Esophagus muscularis mucosa (tissue), 4 donors: Measurements from ENCODE around the gene SHISA3. TPM values are rescaled to one million over a fixed set of nuclear protein-coding genes. Genes with fewer than 3 reads are reported as not detected.
A peak's percentile ranks its signal among the peaks of the same experiment; 100 is the strongest.

Source experiments
- DNase-seq: peaks from one replicate; pipeline ENCODE4 v3.0.0-alpha.2; 2017; ENCODE audit errors: extremely low spot score
- H3K27ac ChIP-seq, 4 donors: fragments of 200-600 bp; sonication (generic); replicated peaks in 1 of 4; 1 replicate in 3 of 4; 2 replicates in 1 of 4; pipeline ENCODE4 v1.5.1; 2016 to 2019; ENCODE audit warnings: mild to moderate bottlenecking in 1 of 4
- H3K27me3 ChIP-seq, 4 donors: fragments of 200-600 bp; sonication (generic); one replicate each; pipeline versions ENCODE4 v1.5.1 to v1.6.0; 2016 to 2019
- H3K36me3 ChIP-seq, 4 donors: fragments of 200-600 bp; sonication (generic); one replicate each; pipeline ENCODE4 v1.5.1; 2016 to 2019
- H3K4me1 ChIP-seq, 4 donors: fragments of 200-600 bp; sonication (generic); one replicate each; pipeline ENCODE4 v1.5.1; 2016 to 2019
- H3K4me3 ChIP-seq, 4 donors: fragments of 200-600 bp; sonication (generic); 1 replicate in 2 of 4; 2 replicates in 2 of 4; pipeline ENCODE4 v1.5.1; 2016 to 2019; ENCODE audit warnings: mild to moderate bottlenecking in 4 of 4, moderate library complexity in 1 of 4
- H3K9me3 ChIP-seq, 4 donors: fragments of 200-600 bp; sonication (generic); 1 replicate in 3 of 4; 2 replicates in 1 of 4; pipeline ENCODE4 v1.5.1; 2016 to 2019
- CTCF ChIP-seq, 3 experiments: fragments of 200-600 bp in 2 of 3; fragments of 450-650 bp in 1 of 3; sonication (generic) in 2 of 3; IDR thresholded peaks; one replicate each; pipeline ENCODE4 v1.5.1; 2017 to 2019; ENCODE audit warnings: antibody characterized with exemption in 3 of 3, mild to moderate bottlenecking in 2 of 3, moderate library complexity in 1 of 3
- EP300 ChIP-seq: sonication (generic); formaldehyde crosslinking; IDR thresholded peaks from one replicate; pipeline ENCODE4 v1.6.1; 2017; ENCODE audit warnings: antibody characterized with exemption
- POLR2A ChIP-seq: fragments of 450-650 bp; IDR thresholded peaks from one replicate; pipeline ENCODE4 v1.6.1; 2017; ENCODE audit warnings: antibody characterized with exemption, moderate library complexity, mild to moderate bottlenecking, low read depth
- POLR2AphosphoS5 ChIP-seq, 2 donors: sonication (generic); formaldehyde crosslinking; IDR thresholded peaks; one replicate each; pipeline ENCODE4 v1.6.1; 2017; ENCODE audit warnings: antibody characterized with exemption in 2 of 2
- WGBS: methylation state at CpG from one replicate; pipeline ENCODE4 v1.1.5; 2018; 5-methylcytosine and 5-hydroxymethylcytosine counted together
- intact Hi-C: fragments of 100-400 bp; cut with DNase I; formaldehyde crosslinking; loops from one replicate; pipeline ENCODE4 v1.15.1; 2023
- total RNA-seq, 4 donors: library from RNA; depleted of rRNA; stranded (reverse); fragments of >200 nt; gene quantifications; one replicate each; pipeline versions ENCODE4 v1.1.0 to v1.2.1, GENCODE V29; 2016

The SHISA3 gene
- total RNA-seq, 4 donors from 2014 or later = 9.1 to 38.6 (median 19.8) TPM

DNA sequence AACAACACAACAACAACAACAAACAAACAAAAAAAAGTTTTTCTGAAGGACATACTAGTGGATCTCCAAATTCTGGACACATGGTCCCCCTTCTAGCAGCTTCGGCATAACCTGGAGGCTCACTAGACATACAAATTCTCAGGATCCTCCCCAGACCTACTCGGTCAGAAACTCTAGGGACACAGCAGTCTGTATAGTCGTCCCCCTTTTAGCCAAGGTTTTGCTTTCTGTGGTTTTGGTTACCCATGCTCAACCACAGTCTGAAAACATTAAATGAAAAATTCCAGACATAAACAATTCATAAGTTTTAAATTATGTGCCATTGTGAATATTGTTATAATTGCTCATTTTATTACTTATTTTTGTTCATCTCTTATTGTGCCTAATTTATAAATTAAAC is 45.2 kb upstream of the SHISA3 start:
- intact Hi-C loops = no loop called here
- DNase-seq = no peak
- Histone ChIP-seq H3K4me3 (no peak overlapping the region), H3K9me3 (no peaks in the 10 kb centered on the region), H3K36me3 (no peaks in the 10 kb centered on the region), H3K4me1 (peaks cover 0 to 5% (median 0%) of the 10 kb centered on the region in 4 donors), H3K27ac (no peak overlapping the region), H3K27me3 (no peaks in the 10 kb centered on the region)
- WGBS = 95% methylated on average over 3 of the region's 3 CpGs
- TF ChIP-seq EP300 (no peak), CTCF (IDR thresholded peaks at IDR 0.05) (no peak), POLR2A (no peak), POLR2AphosphoS5 (IDR thresholded peaks at IDR 0.05) (no peak)

DNA sequence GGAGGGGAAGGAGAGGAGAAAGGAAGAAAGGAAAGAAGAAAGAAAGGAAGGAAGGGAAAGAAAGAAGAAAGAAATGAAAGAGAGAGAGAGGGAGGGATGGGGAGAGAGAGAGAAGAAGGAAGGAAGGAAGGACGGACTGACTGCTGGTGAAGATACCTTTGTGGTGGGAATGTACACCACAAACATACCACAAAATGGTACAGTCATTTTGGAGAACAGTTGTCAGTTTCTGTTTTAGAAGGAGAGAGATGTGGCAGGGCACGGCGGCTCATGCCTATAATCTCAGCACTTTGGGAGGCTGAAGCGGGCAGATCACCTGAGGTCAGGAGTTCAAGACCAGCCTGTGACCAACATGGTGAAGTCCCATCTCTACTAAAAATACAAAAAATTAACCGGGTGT is 40.0 kb upstream of the SHISA3 start:
- Histone ChIP-seq H3K36me3 (no peaks in the 10 kb centered on the region), H3K27ac (no peak overlapping the region), H3K4me3 (no peak overlapping the region), H3K9me3 (no peaks in the 10 kb centered on the region), H3K27me3 (no peaks in the 10 kb centered on the region), H3K4me1 (peaks cover 0 to 11% (median 7%) of the 10 kb centered on the region in 4 donors)
- TF ChIP-seq POLR2A = no peak
- TF ChIP-seq EP300 = no peak
- TF ChIP-seq CTCF (IDR thresholded peaks at IDR 0.05) = no peak
- TF ChIP-seq POLR2AphosphoS5 (IDR thresholded peaks at IDR 0.05) = no peak
- no peak for DNase-seq
- WGBS = 77% methylated on average over 4 of the region's 5 CpGs
- intact Hi-C loops = no loop called here

- no peaks in the 10 kb centered on the region for H3K36me3 ChIP-seq
- no peak for DNase-seq
- no peaks in the 10 kb centered on the region for H3K27me3 ChIP-seq
- H3K27ac ChIP-seq = peak overlapping the region in 3 of 4 donors; percentile 3 to 24 (median 11)
- H3K9me3 ChIP-seq = no peaks in the 10 kb centered on the region
- WGBS = 36% methylated on average over 5 of the region's 5 CpGs
- intact Hi-C loops = no loop called here
- peaks cover 0 to 11% (median 7%) of the 10 kb centered on the region in 4 donors for H3K4me1 ChIP-seq
- no peak for TF ChIP-seq POLR2AphosphoS5 (IDR thresholded peaks at IDR 0.05)
- no peak for TF ChIP-seq POLR2A
- no peak for TF ChIP-seq EP300
- no peak for TF ChIP-seq CTCF (IDR thresholded peaks at IDR 0.05)
- H3K4me3 ChIP-seq = peak overlapping the region; percentile 23 to 35 (median 28)
Observed at GRCh38 chr4:42359711-42360110, 37.6 kb upstream of the SHISA3 start.

GRCh38 chr4:42360256-42360669 is 37.0 kb upstream of the SHISA3 start:
- Histone ChIP-seq H3K9me3 (no peaks in the 10 kb centered on the region), H3K27ac (peak overlapping the region in 2 of 4 donors; percentile 3 to 11), H3K36me3 (no peaks in the 10 kb centered on the region), H3K4me1 (peaks cover 0 to 11% (median 7%) of the 10 kb centered on the region in 4 donors), H3K4me3 (peak overlapping the region in 3 of 4 donors; percentile 23 to 35 (median 26)), H3K27me3 (no peaks in the 10 kb centered on the region)
- no peak for DNase-seq
- TF ChIP-seq POLR2A = no peak
- no peak for TF ChIP-seq POLR2AphosphoS5 (IDR thresholded peaks at IDR 0.05)
- TF ChIP-seq EP300 = no peak
- TF ChIP-seq CTCF (IDR thresholded peaks at IDR 0.05) = no peak
- 12% methylated on average over 2 of the region's 2 CpGs for WGBS
- intact Hi-C loops = no loop called here

GRCh38 chr4:42361456-42361855 is 35.8 kb upstream of the SHISA3 start:
- H3K4me1 ChIP-seq = peaks cover 0 to 11% (median 7%) of the 10 kb centered on the region in 4 donors
- WGBS = 81% methylated on average over 5 of the region's 8 CpGs
- no peak for TF ChIP-seq EP300
- TF ChIP-seq POLR2A = no peak
- no peak for TF ChIP-seq POLR2AphosphoS5 (IDR thresholded peaks at IDR 0.05)
- TF ChIP-seq CTCF (IDR thresholded peaks at IDR 0.05) = no peak
- no peak for DNase-seq
- intact Hi-C loops = no loop called here
- no peak overlapping the region for H3K4me3 ChIP-seq
- H3K36me3 ChIP-seq = no peaks in the 10 kb centered on the region
- H3K27ac ChIP-seq = no peak overlapping the region
- H3K9me3 ChIP-seq = no peaks in the 10 kb centered on the region
- no peaks in the 10 kb centered on the region for H3K27me3 ChIP-seq
